Activated CD4-positive, alpha-beta memory T cell treated with anti-CD3 and anti-CD28 coated beads for 36 hours (primary cell): ENCODE results near the gene MPND. TPM values are rescaled to one million over a fixed set of nuclear protein-coding genes. Genes with fewer than 3 reads are reported as not detected.

ENCODE experiments used
- CTCF ChIA-PET: fragments of 350-600 bp; sonication (Branson Sonifier 250); formaldehyde crosslinking; loops from one replicate; lab custom pipeline; 2021; ENCODE audit warnings: antibody characterized with exemption, inconsistent platforms; lab: Charles Lee
- POLR2A ChIA-PET: fragments of 350-600 bp; sonication (Branson Sonifier 250); formaldehyde crosslinking; loops from one replicate; lab custom pipeline; 2021; ENCODE audit warnings: antibody characterized with exemption; lab: Charles Lee
- DNase-seq: peaks from one replicate; pipeline ENCODE4 v3.0.0-alpha.2; 2020
- H3K27ac Mint-ChIP-seq: one replicate; pipeline ENCODE4 v1.8.0; 2021; ENCODE audit warnings: mixed read lengths
- H3K27me3 Mint-ChIP-seq: one replicate; pipeline ENCODE4 v1.8.0; 2021; ENCODE audit warnings: mixed read lengths
- H3K36me3 Mint-ChIP-seq: one replicate; pipeline ENCODE4 v1.8.0; 2021; ENCODE audit warnings: mixed read lengths
- H3K4me1 Mint-ChIP-seq: one replicate; pipeline ENCODE4 v1.8.0; 2021; ENCODE audit warnings: low read depth, mixed read lengths
- H3K4me3 Mint-ChIP-seq: one replicate; pipeline ENCODE4 v1.8.0; 2021; ENCODE audit warnings: mild to moderate bottlenecking, mixed read lengths
- H3K9me3 Mint-ChIP-seq: one replicate; pipeline ENCODE4 v1.8.0; 2021; ENCODE audit warnings: mixed read lengths
- intact Hi-C: fragments of 100-400 bp; cut with micrococcal nuclease; formaldehyde crosslinking; loops from one replicate; pipeline ENCODE4 v1.15.1; 2023
- total RNA-seq, 2 experiments: library from RNA; stranded (reverse); gene quantifications; one replicate each; pipeline ENCODE4 v1.2.3, GENCODE V29; 2021

MPND gene
- total RNA-seq, 2 experiments from 2014 or later: 19.6 to 22.6 TPM

DNA sequence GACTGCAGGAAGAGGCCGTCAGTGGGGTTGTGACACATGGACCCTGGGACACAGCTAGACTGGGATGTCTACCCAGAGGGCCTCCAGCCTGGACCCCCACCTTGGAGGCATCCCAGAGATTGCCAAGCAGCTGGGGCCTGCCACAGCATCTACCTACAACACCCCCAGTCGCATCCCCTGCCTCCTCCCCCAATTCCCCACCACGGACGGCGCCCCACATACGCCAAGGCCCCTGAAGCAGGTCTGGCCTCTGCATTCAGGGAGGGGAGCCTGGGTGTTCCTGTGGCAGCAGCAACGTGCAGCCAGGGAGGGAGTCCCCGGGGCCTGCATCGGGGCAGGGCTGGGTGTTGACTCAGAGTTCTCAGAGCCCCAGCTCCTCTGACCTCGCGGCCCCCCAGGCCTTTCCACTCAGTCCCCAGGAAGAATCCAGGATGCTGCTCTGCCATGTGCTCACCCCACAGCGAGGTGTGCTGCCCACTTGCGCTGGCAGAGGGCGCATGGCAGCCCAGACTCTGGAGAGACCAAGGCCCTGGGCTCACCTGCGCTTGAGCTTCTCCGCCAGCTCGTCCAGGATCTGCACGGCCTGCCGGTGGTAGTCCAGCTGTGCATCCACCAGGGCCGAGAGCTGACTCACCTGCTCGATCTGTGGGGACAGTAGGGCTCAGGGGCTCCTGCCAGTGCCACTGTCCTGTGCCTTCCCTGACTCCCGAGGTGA lies 19.6 kb downstream of the MPND start:
- Mint-ChIP-seq H3K4me3 (no peak overlapping the region), H3K4me1 (peaks cover 3% of the 10 kb centered on the region), H3K27me3 (no peaks in the 10 kb centered on the region), H3K36me3 (peaks cover 11% of the 10 kb centered on the region), H3K27ac (no peak overlapping the region), H3K9me3 (no peaks in the 10 kb centered on the region)
- intact Hi-C loops: no loop called here
- CTCF ChIA-PET: interaction anchor here (0.6 to 2.3 kb wide), 5 partner anchors 11 to 96 kb away, joined by 3 to 10 read pairs (median 4); partner anchors contain the start of gene SH3GL1
- DNase-seq: peak; percentile 28
- POLR2A ChIA-PET: no interaction called here

DNA sequence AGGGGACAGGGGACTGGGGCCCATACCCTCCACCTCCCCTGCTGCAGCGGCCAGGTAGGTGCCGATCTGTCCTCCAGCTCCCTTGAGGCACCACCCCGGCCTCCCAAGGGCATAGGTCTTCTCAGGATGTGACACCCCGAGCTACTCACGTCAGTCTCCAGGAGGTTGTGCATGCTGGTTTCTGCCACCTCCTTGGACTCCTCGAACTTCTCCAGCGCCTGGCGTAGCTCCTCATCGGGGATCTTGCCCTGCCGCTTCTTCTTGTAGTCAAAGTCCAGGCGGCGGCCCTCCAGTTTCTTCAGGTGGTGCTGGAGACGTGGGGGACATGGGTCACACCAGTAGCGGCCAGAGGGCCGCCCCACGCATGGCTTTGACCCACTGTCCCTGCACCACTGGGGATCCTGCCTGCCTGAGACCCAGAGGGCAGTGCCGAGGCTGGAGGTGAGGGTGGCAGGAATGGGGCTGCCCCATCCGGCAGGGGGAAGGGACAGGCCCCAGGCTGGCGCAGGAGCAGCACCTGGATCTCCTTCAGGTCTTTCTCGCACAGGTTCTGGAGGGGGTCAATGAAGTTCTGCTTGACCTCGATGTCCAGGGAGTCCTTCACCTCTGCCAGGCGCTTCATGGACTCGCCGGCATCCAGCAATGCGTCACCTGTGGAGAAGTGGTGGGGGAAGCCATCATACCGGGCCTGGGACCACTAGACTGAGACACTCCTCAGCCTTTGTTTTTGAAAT lies 20.4 kb downstream of the MPND start:
- CTCF ChIA-PET: interaction anchor here (0.6 to 2.3 kb wide), 4 partner anchors 11 to 37 kb away, joined by 3 to 10 read pairs (median 10); partner anchors contain the start of gene SH3GL1
- H3K4me3 Mint-ChIP-seq: no peak overlapping the region
- DNase-seq: no peak
- peaks cover 11% of the 10 kb centered on the region for H3K36me3 Mint-ChIP-seq
- no peaks in the 10 kb centered on the region for H3K9me3 Mint-ChIP-seq
- H3K4me1 Mint-ChIP-seq: peaks cover 9% of the 10 kb centered on the region
- H3K27ac Mint-ChIP-seq: no peak overlapping the region
- no peaks in the 10 kb centered on the region for H3K27me3 Mint-ChIP-seq
- POLR2A ChIA-PET: no interaction called here
- intact Hi-C loops: no loop called here

DNA sequence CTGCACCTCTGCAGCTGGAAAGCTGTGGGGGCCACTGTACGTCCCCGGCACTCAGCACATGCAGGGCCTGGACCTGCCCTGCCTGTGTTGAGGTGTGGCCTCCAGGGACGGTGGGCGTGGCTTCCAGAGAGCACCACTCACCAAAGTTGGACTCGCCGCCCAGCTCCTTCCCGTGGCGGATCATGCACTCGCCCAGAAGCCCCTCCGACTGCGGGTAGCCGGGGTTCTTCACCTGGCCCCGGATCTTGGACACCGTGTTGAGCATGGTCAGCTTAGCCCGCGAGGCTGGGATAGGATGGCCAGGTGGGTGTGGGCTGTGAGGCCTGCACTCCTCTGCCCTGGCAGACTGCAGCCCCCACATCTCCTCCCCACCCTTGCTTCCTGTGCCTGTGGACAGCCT lies 22.0 kb downstream of the MPND start:
- Mint-ChIP-seq H3K36me3 (peaks cover 7% of the 10 kb centered on the region), H3K4me1 (peaks cover 22% of the 10 kb centered on the region), H3K27ac (no peak overlapping the region), H3K4me3 (no peak overlapping the region), H3K9me3 (no peaks in the 10 kb centered on the region), H3K27me3 (no peaks in the 10 kb centered on the region)
- no peak for DNase-seq
- ChIA-PET POLR2A (no interaction called here), CTCF (interaction anchor here (1.4 to 1.8 kb wide), 2 partner anchors 13 to 35 kb away, joined by 5 to 10 read pairs; partner anchors contain the start of gene SH3GL1)
- intact Hi-C loops: no loop called here

GRCh38 chr19:4365791-4366665 lies 22.7 kb downstream of the MPND start:
- no peak overlapping the region for H3K27ac Mint-ChIP-seq
- ChIA-PET CTCF (interaction anchor here (1.4 to 1.8 kb wide), 2 partner anchors 34 to 35 kb away, joined by 5 to 6 read pairs; partner anchors contain the start of gene SH3GL1), POLR2A (no interaction called here)
- intact Hi-C loops: no loop called here
- no peaks in the 10 kb centered on the region for H3K9me3 Mint-ChIP-seq
- no peak overlapping the region for H3K4me3 Mint-ChIP-seq
- no peaks in the 10 kb centered on the region for H3K27me3 Mint-ChIP-seq
- H3K4me1 Mint-ChIP-seq: peaks cover 29% of the 10 kb centered on the region
- no peak for DNase-seq
- peaks cover 5% of the 10 kb centered on the region for H3K36me3 Mint-ChIP-seq

DNA sequence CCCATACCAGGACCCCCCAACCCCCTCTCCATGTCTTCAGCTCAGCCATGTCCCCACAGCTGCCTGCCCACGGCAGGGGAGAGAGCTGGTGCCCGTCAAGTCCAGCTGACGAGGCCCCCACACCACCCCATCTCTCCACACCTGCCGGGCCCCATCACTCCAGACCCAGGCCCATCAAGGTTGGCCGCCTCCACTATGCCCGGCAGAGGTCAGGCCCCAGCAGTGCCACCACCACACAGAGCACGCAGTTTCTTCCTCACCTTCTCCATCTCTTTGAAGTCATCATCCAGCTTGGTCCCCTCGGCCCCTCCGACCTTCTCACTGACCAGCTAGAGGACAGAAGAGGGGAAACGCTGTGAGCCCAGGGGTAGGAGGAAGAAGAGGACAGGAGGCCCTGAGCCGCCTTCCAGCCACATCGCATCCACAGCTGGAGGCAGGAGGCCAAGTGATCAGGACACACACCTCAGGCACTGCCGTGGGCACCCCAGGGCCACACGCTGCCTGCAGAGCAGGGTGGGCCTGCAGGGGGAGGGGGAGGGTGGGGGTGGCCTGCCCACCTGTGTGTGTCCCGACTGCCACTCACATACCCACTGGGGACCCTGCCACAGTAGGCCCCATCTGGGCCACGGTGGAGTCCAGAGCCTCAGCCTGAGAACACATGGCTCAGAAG lies 23.4 kb downstream of the MPND start:
- POLR2A ChIA-PET: no interaction called here
- H3K27me3 Mint-ChIP-seq: no peaks in the 10 kb centered on the region
- CTCF ChIA-PET: interaction anchor here (1.8 kb wide), 1 partner anchor 34 kb away, joined by 6 read pairs; the partner anchor contains the start of gene SH3GL1
- no peak for DNase-seq
- intact Hi-C loops: no loop called here
- no peaks in the 10 kb centered on the region for H3K9me3 Mint-ChIP-seq
- H3K36me3 Mint-ChIP-seq: peaks cover 5% of the 10 kb centered on the region
- H3K4me1 Mint-ChIP-seq: peaks cover 36% of the 10 kb centered on the region
- no peak overlapping the region for H3K4me3 Mint-ChIP-seq
- H3K27ac Mint-ChIP-seq: peak overlapping the region; percentile 28

- DNase-seq: no peak
- intact Hi-C loops: no loop called here
- Mint-ChIP-seq H3K4me3 (no peak overlapping the region), H3K9me3 (no peaks in the 10 kb centered on the region), H3K27ac (peak overlapping the region; percentile 28), H3K4me1 (peaks cover 38% of the 10 kb centered on the region), H3K27me3 (no peaks in the 10 kb centered on the region), H3K36me3 (peaks cover 3% of the 10 kb centered on the region)
- POLR2A ChIA-PET: no interaction called here
- CTCF ChIA-PET: interaction anchor here (1.8 kb wide), 1 partner anchor 33 kb away, joined by 6 read pairs; the partner anchor contains the start of gene SH3GL1
These were observed 24.0 kb downstream of the MPND start for GRCh38 chr19:4367336-4367723.

DNA sequence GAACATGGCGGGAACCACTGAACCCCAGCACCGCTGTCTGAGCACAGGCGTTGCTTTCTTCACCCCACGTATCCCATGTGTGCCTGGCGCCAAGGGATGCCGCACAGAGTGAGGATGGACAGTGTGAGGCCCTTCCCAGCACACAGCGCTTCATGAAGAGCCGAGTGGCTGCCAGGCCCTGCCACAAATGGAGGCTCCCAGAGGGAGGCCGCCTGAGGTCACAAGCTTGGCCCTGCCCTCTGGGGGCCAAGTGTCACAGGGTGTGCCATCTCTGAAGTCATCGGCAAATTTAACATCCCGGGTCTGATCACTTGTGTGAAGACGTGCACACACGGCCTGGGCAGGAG lies 24.4 kb downstream of the MPND start:
- peaks cover 38% of the 10 kb centered on the region for H3K4me1 Mint-ChIP-seq
- no peak overlapping the region for H3K4me3 Mint-ChIP-seq
- ChIA-PET CTCF (interaction anchor here (1.8 kb wide), 1 partner anchor 33 kb away, joined by 6 read pairs; the partner anchor contains the start of gene SH3GL1), POLR2A (no interaction called here)
- intact Hi-C loops: no loop called here
- peak overlapping the region; percentile 95 for H3K27ac Mint-ChIP-seq
- H3K36me3 Mint-ChIP-seq: peaks cover 3% of the 10 kb centered on the region
- H3K27me3 Mint-ChIP-seq: no peaks in the 10 kb centered on the region
- no peaks in the 10 kb centered on the region for H3K9me3 Mint-ChIP-seq
- DNase-seq: no peak

GRCh38 chr19:4368128-4368820 lies 24.9 kb downstream of the MPND start:
- DNase-seq: peak; percentile 51
- Mint-ChIP-seq H3K4me3 (no peak overlapping the region), H3K27ac (peak overlapping the region; percentile 95), H3K4me1 (peaks cover 38% of the 10 kb centered on the region), H3K36me3 (peaks cover 3% of the 10 kb centered on the region), H3K27me3 (no peaks in the 10 kb centered on the region), H3K9me3 (no peaks in the 10 kb centered on the region)
- intact Hi-C loops: no loop called here
- POLR2A ChIA-PET: interaction anchor here (1.5 kb wide), 1 partner anchor 40 kb away, joined by 3 read pairs; no protein-coding TSS in a partner anchor
- CTCF ChIA-PET: interaction anchor here (0.8 to 3.3 kb wide), 3 partner anchors 14 to 33 kb away, joined by 3 to 52 read pairs (median 6); partner anchors contain the start of genes CHAF1A and SH3GL1

DNA sequence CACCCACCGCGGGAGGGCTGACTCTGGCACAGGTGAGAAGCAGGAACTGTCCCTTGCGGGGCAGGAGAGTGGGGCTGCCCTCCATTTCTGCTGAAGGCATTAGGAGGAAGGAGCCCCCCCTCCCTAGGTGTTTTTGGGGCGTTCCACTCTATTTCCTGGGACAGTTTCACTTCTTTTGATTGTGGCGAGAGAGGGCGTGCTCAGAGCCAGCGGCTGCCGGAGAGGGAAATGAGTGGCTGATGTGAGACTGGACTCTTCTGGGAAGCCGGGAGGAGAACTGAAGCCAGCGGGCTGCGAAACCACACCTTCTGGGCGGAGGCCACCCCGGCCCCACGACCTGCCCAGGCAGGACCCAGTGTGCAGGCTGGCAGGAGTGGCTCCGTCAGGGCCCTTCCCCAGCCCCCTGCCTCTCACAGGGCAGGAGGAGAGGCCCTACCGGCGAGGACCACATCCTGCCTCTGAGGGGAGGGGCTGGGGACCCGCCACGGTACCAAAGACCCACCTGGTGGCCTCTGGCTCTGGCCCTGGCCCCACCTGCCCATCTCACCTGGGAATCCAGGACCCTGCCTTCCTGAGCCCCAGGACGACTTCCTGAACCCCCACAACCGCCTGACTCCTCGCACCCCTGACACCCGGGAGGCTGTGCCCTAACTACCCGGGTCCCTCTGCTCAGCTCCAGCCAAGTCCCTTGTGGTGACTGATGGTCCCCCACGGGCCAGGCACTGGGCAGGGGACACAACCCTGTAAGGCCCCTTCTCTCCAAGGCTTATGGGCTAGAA lies 25.9 kb downstream of the MPND start:
- H3K36me3 Mint-ChIP-seq: peaks cover 3% of the 10 kb centered on the region
- H3K4me1 Mint-ChIP-seq: peaks cover 45% of the 10 kb centered on the region
- peak overlapping the region; percentile 95 for H3K27ac Mint-ChIP-seq
- no peaks in the 10 kb centered on the region for H3K9me3 Mint-ChIP-seq
- DNase-seq: peak; percentile 90
- CTCF ChIA-PET: interaction anchor here (0.7 to 3.3 kb wide), 15 partner anchors 9 to 677 kb away, joined by 3 to 52 read pairs (median 5); partner anchors contain the start of genes CHAF1A, HDGFL2, MPND and SH3GL1
- POLR2A ChIA-PET: interaction anchor here (1.1 to 1.5 kb wide), 4 partner anchors 10 to 41 kb away, joined by 3 to 23 read pairs (median 6); partner anchors contain the start of genes CHAF1A and SH3GL1
- H3K4me3 Mint-ChIP-seq: peak overlapping the region; percentile 65
- H3K27me3 Mint-ChIP-seq: no peaks in the 10 kb centered on the region
- intact Hi-C loops: loop anchor here (1.0 kb wide), 3 partner anchors 10 to 31 kb away; partner anchors contain the start of gene SH3GL1

- intact Hi-C loops: loop anchor here (1.0 kb wide), 3 partner anchors 9 to 30 kb away; partner anchors contain the start of gene SH3GL1
- DNase-seq: peak; percentile 88
- CTCF ChIA-PET: interaction anchor here (0.6 to 3.3 kb wide), 19 partner anchors 9 to 199 kb away, joined by 3 to 52 read pairs (median 4); partner anchors contain the start of genes CHAF1A, HDGFL2, MPND and SH3GL1
- H3K36me3 Mint-ChIP-seq: peaks cover 3% of the 10 kb centered on the region
- H3K4me1 Mint-ChIP-seq: peaks cover 46% of the 10 kb centered on the region
- POLR2A ChIA-PET: interaction anchor here (1.1 to 1.4 kb wide), 3 partner anchors 9 to 31 kb away, joined by 4 to 23 read pairs (median 7); partner anchors contain the start of genes CHAF1A and SH3GL1
- H3K4me3 Mint-ChIP-seq: peak overlapping the region; percentile 65
- peak overlapping the region; percentile 95 for H3K27ac Mint-ChIP-seq
- no peaks in the 10 kb centered on the region for H3K9me3 Mint-ChIP-seq
- H3K27me3 Mint-ChIP-seq: no peaks in the 10 kb centered on the region
These were observed 26.5 kb downstream of the MPND start for GRCh38 chr19:4369888-4370260.
